IPS-20b (cell line): ENCODE measurements around the gene ACSS1.

Source experiments
- H3K27ac ChIP-seq: one replicate; pipeline ENCODE4 v1.5.1; 2013; ENCODE audit warnings: low read length
- H3K27me3 ChIP-seq: 2 replicates; pipeline ENCODE4 v1.6.1; 2013; ENCODE audit warnings: mild to moderate bottlenecking, low read length, inconsistent platforms; ENCODE audit not compliant: insufficient read depth
- H3K36me3 ChIP-seq: 2 replicates; pipeline ENCODE4 v1.6.1; 2013; ENCODE audit warnings: low read depth, mild to moderate bottlenecking, inconsistent platforms, low read length, moderate library complexity; ENCODE audit not compliant: insufficient read depth
- H3K4me1 ChIP-seq: 2 replicates; pipeline ENCODE4 v1.6.1; 2013; ENCODE audit warnings: mild to moderate bottlenecking, control low read depth, inconsistent platforms, low read length, moderate library complexity; ENCODE audit not compliant: insufficient read depth
- H3K4me3 ChIP-seq: 2 replicates; pipeline ENCODE4 v1.5.1; 2013; ENCODE audit warnings: mild to moderate bottlenecking, low read length, inconsistent platforms
- H3K9ac ChIP-seq: 2 replicates; pipeline ENCODE4 v1.6.1; 2013; ENCODE audit warnings: low read depth, mild to moderate bottlenecking, inconsistent platforms, low read length, moderate library complexity
- H3K9me3 ChIP-seq: 2 replicates; pipeline ENCODE4 v1.6.1; 2013; ENCODE audit warnings: mild to moderate bottlenecking, low read depth, low read length, inconsistent platforms; ENCODE audit not compliant: insufficient read depth

The ACSS1 gene

DNA sequence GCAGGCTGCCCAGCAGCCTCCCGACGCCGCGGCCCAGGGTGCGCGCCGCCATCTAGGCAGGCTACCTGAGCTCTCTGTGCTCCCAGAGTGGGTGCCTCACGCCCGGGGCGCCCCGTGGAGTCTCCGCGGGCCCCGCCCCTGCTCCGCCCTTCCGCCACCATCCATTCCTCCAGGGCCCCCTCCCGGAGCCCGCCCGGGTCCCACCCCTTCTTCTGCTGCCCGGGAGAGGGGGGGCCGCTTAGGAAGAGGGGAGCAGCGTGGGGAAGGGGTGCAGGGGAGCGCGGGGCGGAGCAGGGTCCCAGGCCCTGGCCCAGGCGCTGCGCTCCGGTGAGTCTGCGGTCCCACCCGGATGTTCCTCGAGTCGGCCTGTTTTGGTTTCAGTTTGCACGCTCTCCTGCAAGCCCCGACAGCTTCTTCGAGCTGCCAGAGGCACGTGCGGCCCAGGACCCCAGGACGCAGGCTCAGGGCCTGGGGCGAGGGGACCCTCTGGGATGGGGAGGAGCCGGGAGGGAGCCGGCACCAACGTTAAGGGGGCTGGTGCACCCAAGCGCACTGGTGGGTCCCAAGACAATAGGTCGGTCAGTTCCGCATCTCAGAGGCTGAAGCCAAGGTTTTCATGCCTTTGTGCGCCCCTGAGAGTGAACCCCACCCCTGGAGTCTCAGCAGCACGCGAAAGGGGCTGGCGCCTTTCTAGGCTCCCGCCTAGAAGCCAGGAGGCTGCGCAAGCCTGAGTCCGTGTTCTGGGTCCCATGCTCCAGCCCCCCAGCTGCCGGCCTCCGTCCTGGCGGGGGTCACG lies at the start of gene ACSS1:
TSS of gene ACSS1 (minus strand) at position 89 of the 796 bp plus-strand sequence. CDS start at position 52, 37 bp downstream.
- Histone ChIP-seq H3K27me3 (peaks cover 100% of the 10 kb centered on the region), H3K9ac (no peak within 1 kb of the TSS), H3K4me3 (peak within 1 kb of the TSS; percentile 65), H3K27ac (no peak within 1 kb of the TSS), H3K36me3 (no peaks in the 10 kb centered on the region), H3K9me3 (no peaks in the 10 kb centered on the region), H3K4me1 (no peaks in the 10 kb centered on the region)

DNA sequence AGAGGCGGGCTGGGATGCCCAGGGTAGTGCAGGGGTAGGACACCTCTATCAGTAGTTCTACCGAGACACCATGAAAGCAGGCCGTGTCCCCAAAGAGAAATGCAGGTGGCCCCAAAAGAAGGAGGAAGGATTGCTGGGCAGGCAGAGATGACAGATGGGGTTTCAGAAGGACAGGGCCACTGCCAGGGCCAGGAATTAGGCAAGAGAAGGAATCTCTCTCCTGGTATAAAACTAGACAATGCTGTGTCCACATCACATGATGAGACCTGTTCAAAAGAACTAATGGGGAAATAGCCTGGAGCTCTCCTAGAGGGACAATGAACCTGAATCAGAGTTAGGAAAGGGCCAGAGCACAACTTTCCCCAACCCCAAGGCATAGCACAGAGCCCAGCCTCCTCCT lies 45.6 kb upstream of the ACSS1 start:
- Histone ChIP-seq H3K9me3 (peaks cover 3% of the 10 kb centered on the region; the same call in 1 of the 2 replicates), H3K4me3 (no peak overlapping the region), H3K4me1 (no peaks in the 10 kb centered on the region), H3K9ac (no peak overlapping the region), H3K27ac (no peak overlapping the region), H3K36me3 (no peaks in the 10 kb centered on the region), H3K27me3 (no peaks in the 10 kb centered on the region)

GRCh38 chr20:25100914-25101313 lies 43.0 kb upstream of the ACSS1 start:
- Histone ChIP-seq H3K27ac (no peak overlapping the region), H3K27me3 (no peaks in the 10 kb centered on the region), H3K36me3 (no peaks in the 10 kb centered on the region), H3K4me3 (no peak overlapping the region), H3K9ac (no peak overlapping the region), H3K9me3 (peaks cover 3% of the 10 kb centered on the region; the same call in 1 of the 2 replicates), H3K4me1 (no peaks in the 10 kb centered on the region)

- no peaks in the 10 kb centered on the region for H3K27me3 ChIP-seq
These were observed 41.7 kb upstream of the ACSS1 start for GRCh38 chr20:25099601-25100140.

GRCh38 chr20:25097498-25097897 lies 39.6 kb upstream of the ACSS1 start:
- no peak overlapping the region for H3K27ac ChIP-seq
- no peaks in the 10 kb centered on the region for H3K27me3 ChIP-seq
- H3K9ac ChIP-seq, result no peak overlapping the region
- no peaks in the 10 kb centered on the region; the same call in 1 of the 2 replicates for H3K4me1 ChIP-seq
- no peaks in the 10 kb centered on the region for H3K9me3 ChIP-seq
- no peak overlapping the region for H3K4me3 ChIP-seq
- H3K36me3 ChIP-seq, result no peaks in the 10 kb centered on the region

More at GRCh38 chr20:25099601-25100140, 41.7 kb upstream of the ACSS1 start:
- Histone ChIP-seq H3K4me1 (no peaks in the 10 kb centered on the region), H3K4me3 (no peak overlapping the region), H3K27ac (no peak overlapping the region), H3K9me3 (no peaks in the 10 kb centered on the region), H3K9ac (no peak overlapping the region), H3K36me3 (no peaks in the 10 kb centered on the region)

GRCh38 chr20:25090492-25091429 lies 32.8 kb upstream of the ACSS1 start:
- Histone ChIP-seq H3K4me1 (no peaks in the 10 kb centered on the region; the same call in 1 of the 2 replicates), H3K9me3 (no peaks in the 10 kb centered on the region), H3K27me3 (peaks cover 57% of the 10 kb centered on the region), H3K27ac (no peak overlapping the region), H3K36me3 (no peaks in the 10 kb centered on the region), H3K4me3 (no peak overlapping the region), H3K9ac (no peak overlapping the region)

DNA sequence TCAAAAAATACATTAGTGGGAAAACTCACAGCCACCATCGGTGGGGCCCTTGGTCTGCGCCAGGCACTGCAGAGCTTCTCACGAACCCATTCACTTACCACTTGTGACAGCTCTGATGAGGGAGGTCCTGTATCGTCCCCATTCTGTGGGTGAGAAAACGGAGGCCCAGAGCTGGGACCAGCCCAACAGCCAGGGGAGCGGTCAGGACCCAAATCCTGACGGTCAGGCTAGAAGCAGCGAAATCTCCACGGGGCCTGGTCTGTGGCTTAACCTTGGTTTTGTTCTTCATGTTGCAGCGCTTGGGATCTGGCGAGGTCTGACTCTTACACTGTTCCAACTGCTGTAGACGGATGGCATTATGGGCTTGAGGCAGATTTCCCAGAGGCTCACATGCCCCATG lies 31.7 kb upstream of the ACSS1 start:
- Histone ChIP-seq H3K27me3 (peaks cover 68% of the 10 kb centered on the region), H3K9me3 (no peaks in the 10 kb centered on the region), H3K9ac (no peak overlapping the region), H3K4me1 (no peaks in the 10 kb centered on the region; the same call in 1 of the 2 replicates), H3K36me3 (no peaks in the 10 kb centered on the region), H3K4me3 (no peak overlapping the region), H3K27ac (no peak overlapping the region)

GRCh38 chr20:25089096-25089495 lies 31.2 kb upstream of the ACSS1 start:
- no peak overlapping the region for H3K27ac ChIP-seq
- no peak overlapping the region for H3K4me3 ChIP-seq
- H3K9ac ChIP-seq, result no peak overlapping the region
- no peaks in the 10 kb centered on the region; the same call in 1 of the 2 replicates for H3K4me1 ChIP-seq
- peaks cover 74% of the 10 kb centered on the region for H3K27me3 ChIP-seq
- H3K36me3 ChIP-seq, result no peaks in the 10 kb centered on the region
- no peaks in the 10 kb centered on the region for H3K9me3 ChIP-seq

DNA sequence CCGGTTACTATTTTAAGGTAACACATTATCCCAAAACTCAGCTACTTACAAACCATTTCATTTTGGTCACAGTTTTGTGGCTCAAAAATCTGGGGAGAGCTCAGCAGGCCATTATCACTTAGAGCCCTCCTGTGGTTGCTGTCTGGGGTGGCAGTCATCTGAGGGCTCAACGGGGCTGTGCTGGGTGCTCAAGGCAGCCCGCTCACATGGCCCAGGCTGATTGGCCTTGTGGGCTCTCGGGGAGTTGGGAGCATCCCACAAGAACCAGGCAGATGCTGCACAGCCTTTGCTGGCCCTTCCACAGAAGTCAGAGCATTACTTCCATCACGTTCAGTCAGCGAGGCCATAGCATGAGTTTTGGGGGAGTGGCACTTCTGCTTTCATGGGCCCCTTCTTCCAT lies 30.3 kb upstream of the ACSS1 start:
- H3K27me3 ChIP-seq, result peaks cover 82% of the 10 kb centered on the region
- peaks cover under 1% of the 10 kb centered on the region; the same call in 1 of the 2 replicates for H3K9me3 ChIP-seq
- H3K27ac ChIP-seq, result no peak overlapping the region
- H3K9ac ChIP-seq, result no peak overlapping the region
- H3K4me1 ChIP-seq, result peaks cover 4% of the 10 kb centered on the region; the same call in 1 of the 2 replicates
- no peaks in the 10 kb centered on the region for H3K36me3 ChIP-seq
- no peak overlapping the region for H3K4me3 ChIP-seq

- H3K4me1 ChIP-seq, result peaks cover 8% of the 10 kb centered on the region; the same call in 1 of the 2 replicates
- no peak overlapping the region for H3K4me3 ChIP-seq
- H3K9me3 ChIP-seq, result peaks cover 5% of the 10 kb centered on the region; the same call in 1 of the 2 replicates
- peaks cover 91% of the 10 kb centered on the region for H3K27me3 ChIP-seq
- no peaks in the 10 kb centered on the region for H3K36me3 ChIP-seq
- H3K27ac ChIP-seq, result no peak overlapping the region
- no peak overlapping the region for H3K9ac ChIP-seq
These were observed 29.4 kb upstream of the ACSS1 start for GRCh38 chr20:25087186-25087929.
